Erythroblast (primary cell): ENCODE measurements around the gene IFT122.

Source experiments
- GATA1 ChIP-seq: IDR thresholded peaks from 2 replicates; pipeline ENCODE4 v1.6.1; 2011; ENCODE audit warnings: low read depth, mild to moderate bottlenecking, control low read depth, low read length, moderate library complexity
- POLR2A ChIP-seq: IDR thresholded peaks from 2 replicates; pipeline ENCODE4 v1.6.1; 2011; ENCODE audit warnings: mild to moderate bottlenecking, low read length

- no peak for TF ChIP-seq POLR2A
- TF ChIP-seq GATA1: no peak
Observed at GRCh38 chr3:129474984-129475804, 35.2 kb downstream of the IFT122 start.
